Midbrain (tissue), 1 donor: ENCODE results near the gene PIK3CB.
"Not testable (repeated sequence)": the region's sequence is repeated elsewhere in the genome, so short reads cannot be mapped to it uniquely, and the experiment has no call there.

Experiments
- DNase-seq: peaks from one replicate; lab custom pipeline; 2025; lab: John Stamatoyannopoulos, UW

The PIK3CB gene

GRCh38 chr3:138680974-138681373 is 153.8 kb downstream of the PIK3CB start:
- DNase-seq, result not testable (repeated sequence)

GRCh38 chr3:138678874-138679392 is 155.8 kb downstream of the PIK3CB start:
- DNase-seq, result no peak

- no peak for DNase-seq
These were observed 156.6 kb downstream of the PIK3CB start for GRCh38 chr3:138678086-138678485.

- DNase-seq, result no peak
These were observed 159.3 kb downstream of the PIK3CB start for GRCh38 chr3:138675393-138675792.

GRCh38 chr3:138673641-138674530 is 160.8 kb downstream of the PIK3CB start:
- no peak for DNase-seq

- no peak for DNase-seq
These were observed 164.3 kb downstream of the PIK3CB start for GRCh38 chr3:138670407-138670806.

GRCh38 chr3:138668107-138668506 is 166.6 kb downstream of the PIK3CB start:
- peak; percentile 3 for DNase-seq

- DNase-seq, result no peak
These were observed 177.2 kb downstream of the PIK3CB start for GRCh38 chr3:138657508-138657907.

- DNase-seq, result no peak
These were observed 181.2 kb downstream of the PIK3CB start for GRCh38 chr3:138653567-138653966.

- DNase-seq, result no peak
These were observed 185.6 kb downstream of the PIK3CB start for GRCh38 chr3:138649134-138649533.

- DNase-seq, result no peak
These were observed 188.2 kb downstream of the PIK3CB start for GRCh38 chr3:138646513-138646912.

- DNase-seq, result no peak
These were observed 188.7 kb downstream of the PIK3CB start for GRCh38 chr3:138646008-138646407.

- DNase-seq, result no peak
These were observed 191.8 kb downstream of the PIK3CB start for GRCh38 chr3:138642927-138643253.

- DNase-seq, result no peak
These were observed 192.4 kb downstream of the PIK3CB start for GRCh38 chr3:138642226-138642926.

- no peak for DNase-seq
These were observed 194.2 kb downstream of the PIK3CB start for GRCh38 chr3:138640537-138640936.

- DNase-seq, result no peak
These were observed 196.1 kb downstream of the PIK3CB start for GRCh38 chr3:138638641-138639040.

- DNase-seq, result no peak
These were observed 205.2 kb downstream of the PIK3CB start for GRCh38 chr3:138629526-138629925.

GRCh38 chr3:138625707-138626365 is 208.9 kb downstream of the PIK3CB start:
- no peak for DNase-seq

GRCh38 chr3:138624518-138624917 is 210.2 kb downstream of the PIK3CB start:
- no peak for DNase-seq

- DNase-seq, result no peak
These were observed 214.3 kb downstream of the PIK3CB start for GRCh38 chr3:138620431-138620830.

- DNase-seq, result no peak
These were observed 219.3 kb downstream of the PIK3CB start for GRCh38 chr3:138615462-138615861.

GRCh38 chr3:138609898-138610266 is 224.8 kb downstream of the PIK3CB start:
- no peak for DNase-seq
